ENCODE results near the gene SLC12A2. TPM values are rescaled to one million over a fixed set of nuclear protein-coding genes. Genes with fewer than 3 reads are reported as not detected.

Gene SLC12A2
- total RNA-seq, 1 experiment from 2014 or later = 576 TPM

GRCh38 chr5:128213833-128214232 is 130.3 kb downstream of the SLC12A2 start:
- Mint-ChIP-seq H3K27me3 (ENCODE audit: unreplicated experiment) (no peaks in the 10 kb centered on the region), H3K9me3 (ENCODE audit: low read depth, unreplicated experiment) (no peaks in the 10 kb centered on the region), H3K4me3 (ENCODE audit: low read depth, unreplicated experiment) (no peak overlapping the region), H3K36me3 (ENCODE audit: insufficient read depth, unreplicated experiment) (peaks cover 14% of the 10 kb centered on the region), H3K4me1 (ENCODE audit: low read depth, unreplicated experiment) (peaks cover 9% of the 10 kb centered on the region), H3K27ac (ENCODE audit: unreplicated experiment) (peak overlapping the region; percentile 57)
- no TSS peak for BruUV-seq (replicated peaks)
- CTCF ChIA-PET = interaction anchor here (1.0 kb wide), 1 partner anchor 285 kb away, joined by 4 read pairs; no protein-coding TSS in a partner anchor
- intact Hi-C loops (cut with micrococcal nuclease; ENCODE audit: unreplicated experiment) = loop anchor here (1.0 to 10.0 kb wide), 5 partner anchors 285 to 1551 kb away; no protein-coding TSS in a partner anchor
- TF ChIP-seq CTCF (IDR thresholded peaks at IDR 0.05; ENCODE audit: unreplicated experiment) = no peak
- DNase-seq = no peak

- Mint-ChIP-seq H3K27me3 (ENCODE audit: unreplicated experiment) (no peaks in the 10 kb centered on the region), H3K27ac (ENCODE audit: unreplicated experiment) (no peak overlapping the region), H3K9me3 (ENCODE audit: low read depth, unreplicated experiment) (no peaks in the 10 kb centered on the region), H3K4me3 (ENCODE audit: low read depth, unreplicated experiment) (no peak overlapping the region), H3K36me3 (ENCODE audit: insufficient read depth, unreplicated experiment) (no peaks in the 10 kb centered on the region), H3K4me1 (ENCODE audit: low read depth, unreplicated experiment) (peaks cover 9% of the 10 kb centered on the region)
- no peak for DNase-seq
- intact Hi-C loops (cut with micrococcal nuclease; ENCODE audit: unreplicated experiment) = loop anchor here (10.0 kb wide), 1 partner anchor 1549 kb away; no protein-coding TSS in a partner anchor
- CTCF ChIA-PET = no interaction called here
- TF ChIP-seq CTCF (IDR thresholded peaks at IDR 0.05; ENCODE audit: unreplicated experiment) = no peak
- no TSS peak for BruUV-seq (replicated peaks)
Measured at GRCh38 chr5:128216285-128216684, 132.7 kb downstream of the SLC12A2 start.

- no peak for TF ChIP-seq CTCF (IDR thresholded peaks at IDR 0.05; ENCODE audit: unreplicated experiment)
- Mint-ChIP-seq H3K27ac (ENCODE audit: unreplicated experiment) (no peak overlapping the region), H3K4me3 (ENCODE audit: low read depth, unreplicated experiment) (no peak overlapping the region), H3K27me3 (ENCODE audit: unreplicated experiment) (no peaks in the 10 kb centered on the region), H3K9me3 (ENCODE audit: low read depth, unreplicated experiment) (no peaks in the 10 kb centered on the region), H3K4me1 (ENCODE audit: low read depth, unreplicated experiment) (peaks cover 9% of the 10 kb centered on the region), H3K36me3 (ENCODE audit: insufficient read depth, unreplicated experiment) (no peaks in the 10 kb centered on the region)
- CTCF ChIA-PET = no interaction called here
- intact Hi-C loops (cut with micrococcal nuclease; ENCODE audit: unreplicated experiment) = loop anchor here (10.0 kb wide), 1 partner anchor 1548 kb away; no protein-coding TSS in a partner anchor
- no TSS peak for BruUV-seq (replicated peaks)
- no peak for DNase-seq
Measured at GRCh38 chr5:128216860-128217531, 133.4 kb downstream of the SLC12A2 start.

GRCh38 chr5:128220841-128221240 is 137.3 kb downstream of the SLC12A2 start:
- Mint-ChIP-seq H3K27ac (ENCODE audit: unreplicated experiment) (no peak overlapping the region), H3K36me3 (ENCODE audit: insufficient read depth, unreplicated experiment) (no peaks in the 10 kb centered on the region), H3K4me1 (ENCODE audit: low read depth, unreplicated experiment) (no peaks in the 10 kb centered on the region), H3K27me3 (ENCODE audit: unreplicated experiment) (peaks cover 16% of the 10 kb centered on the region), H3K9me3 (ENCODE audit: low read depth, unreplicated experiment) (no peaks in the 10 kb centered on the region), H3K4me3 (ENCODE audit: low read depth, unreplicated experiment) (no peak overlapping the region)
- DNase-seq = no peak
- no TSS peak for BruUV-seq (replicated peaks)
- CTCF ChIA-PET = no interaction called here
- no peak for TF ChIP-seq CTCF (IDR thresholded peaks at IDR 0.05; ENCODE audit: unreplicated experiment)
- intact Hi-C loops (cut with micrococcal nuclease; ENCODE audit: unreplicated experiment) = no loop called here
